Measurements from ENCODE around the gene CAPZB.

The CAPZB gene

DNA sequence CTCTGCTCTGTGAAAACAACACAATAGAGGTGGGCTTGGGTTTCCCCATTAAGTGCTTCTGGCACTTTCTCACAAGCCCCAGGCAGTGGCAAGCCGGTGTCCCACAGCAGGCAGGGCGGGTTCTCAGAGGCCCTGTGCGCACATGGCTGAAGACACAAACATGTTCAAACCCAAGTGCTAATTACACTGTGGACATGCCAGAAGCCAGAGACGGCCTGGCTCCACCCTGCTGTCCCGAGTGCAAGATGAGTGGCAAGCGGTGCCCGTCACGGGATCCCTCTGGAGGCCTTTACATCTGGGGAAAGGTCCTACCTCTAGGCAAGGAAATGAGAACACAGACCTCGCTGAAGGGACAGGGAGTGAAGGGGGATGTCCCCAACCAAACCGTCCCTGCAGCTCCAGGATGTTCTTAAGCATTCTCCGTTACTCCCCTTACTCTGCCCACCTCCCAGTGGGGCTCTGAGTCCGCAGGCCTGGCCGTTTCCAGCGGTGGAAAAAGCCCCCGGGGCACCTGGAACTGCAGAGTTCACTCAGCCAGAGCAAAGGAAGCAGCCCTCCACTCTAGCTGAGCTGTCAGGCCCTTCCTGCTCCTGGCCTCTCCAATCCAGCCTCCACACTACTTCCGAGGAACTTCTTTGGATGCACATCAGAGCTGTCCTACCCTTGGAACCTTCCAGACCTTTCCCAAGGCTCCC lies 115.8 kb downstream of the CAPZB start:
- ATAC-seq (replicated peaks) (no peak), DNase-seq (no peak)
- Mint-ChIP-seq H3K4me3 (no peak overlapping the region), H3K36me3 (ENCODE audit: insufficient read depth) (peaks cover 32% of the 10 kb centered on the region), H3K4me1 (ENCODE audit: low read depth in 2 of 2) (peaks cover 26 to 33% of the 10 kb centered on the region in 2 donors), H3K27me3 (no peaks in the 10 kb centered on the region), H3K9me3 (no peaks in the 10 kb centered on the region), H3K27ac (peak overlapping the region in 1 of 2 donors; percentile 87)

DNA sequence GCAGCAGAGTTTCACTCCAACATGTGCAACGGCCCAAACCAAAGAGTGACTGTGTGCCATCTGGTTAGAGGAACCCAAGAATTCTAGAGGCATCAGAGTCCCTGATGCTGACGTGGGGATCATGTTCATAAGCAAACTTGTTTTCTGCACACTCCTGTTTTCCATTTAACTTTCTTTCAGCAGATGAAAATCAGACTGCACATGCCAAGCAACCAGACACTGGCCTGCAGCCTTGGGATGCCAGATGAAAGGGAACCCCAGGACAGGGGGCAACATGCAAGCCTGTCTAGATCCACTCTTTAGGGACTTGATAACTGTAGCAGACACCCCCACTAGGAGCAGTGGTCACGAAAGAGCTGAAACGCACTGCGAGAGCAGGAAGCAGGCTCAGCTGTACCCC lies 116.4 kb downstream of the CAPZB start:
- no peak overlapping the region for H3K4me3 Mint-ChIP-seq
- peaks cover 29% of the 10 kb centered on the region for H3K36me3 Mint-ChIP-seq (ENCODE audit: insufficient read depth)
- H3K27ac Mint-ChIP-seq = peak overlapping the region in 1 of 2 donors; percentile 35
- no peaks in the 10 kb centered on the region for H3K27me3 Mint-ChIP-seq
- peaks cover 30 to 32% of the 10 kb centered on the region in 2 donors for H3K4me1 Mint-ChIP-seq (ENCODE audit: low read depth in 2 of 2)
- DNase-seq = no peak
- ATAC-seq (replicated peaks) = no peak
- H3K9me3 Mint-ChIP-seq = no peaks in the 10 kb centered on the region

DNA sequence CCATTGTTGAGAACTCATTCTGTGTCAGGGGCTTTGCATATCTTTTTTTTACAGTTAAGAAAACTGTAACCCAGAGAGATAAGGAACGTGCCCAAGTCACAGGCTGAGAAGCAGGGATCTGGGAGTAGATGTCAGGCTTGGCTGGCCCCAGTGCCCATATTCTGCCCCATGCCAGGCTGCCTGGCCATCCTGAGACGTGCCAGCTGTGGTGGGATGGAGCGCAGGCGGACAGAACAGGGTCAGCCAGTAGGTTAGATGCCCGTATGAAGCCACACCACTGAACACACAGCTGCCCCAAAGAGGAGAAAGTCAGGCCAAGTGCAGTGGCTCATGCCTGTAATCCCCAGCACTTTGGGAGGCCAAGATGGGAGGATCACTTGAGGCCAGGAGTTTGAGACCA lies 117.3 kb downstream of the CAPZB start:
- Mint-ChIP-seq H3K36me3 (ENCODE audit: insufficient read depth) (peaks cover 31% of the 10 kb centered on the region), H3K27ac (peak overlapping the region in 1 of 2 donors; percentile 35), H3K4me3 (no peak overlapping the region), H3K27me3 (no peaks in the 10 kb centered on the region), H3K4me1 (ENCODE audit: low read depth in 2 of 2) (peaks cover 29 to 30% of the 10 kb centered on the region in 2 donors), H3K9me3 (no peaks in the 10 kb centered on the region)
- ATAC-seq (replicated peaks) (no peak), DNase-seq (no peak)

DNA sequence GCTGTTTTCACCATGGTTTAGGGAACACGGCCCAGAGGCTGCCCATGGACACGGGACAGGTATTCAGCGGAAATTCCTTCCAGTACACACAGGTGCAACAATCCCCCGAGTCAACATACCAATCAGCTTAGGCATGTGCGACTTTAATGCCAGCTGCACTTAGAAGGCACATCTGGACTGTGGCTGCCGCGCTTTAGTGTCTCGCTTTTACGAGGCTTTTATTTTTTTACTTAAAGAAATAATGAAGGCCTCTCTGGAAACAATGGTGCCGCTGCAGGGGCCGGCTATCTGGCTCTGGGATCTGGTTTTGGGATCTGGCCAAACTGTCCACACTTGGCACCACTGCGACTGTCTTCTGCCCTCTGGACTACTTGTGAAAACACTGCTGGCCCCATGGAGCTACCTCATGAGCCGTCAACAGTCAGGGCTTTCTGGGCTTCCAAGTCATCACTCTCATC lies 117.7 kb downstream of the CAPZB start:
- peaks cover 28 to 30% of the 10 kb centered on the region in 2 donors for H3K4me1 Mint-ChIP-seq (ENCODE audit: low read depth in 2 of 2)
- no peaks in the 10 kb centered on the region for H3K9me3 Mint-ChIP-seq
- no peak for ATAC-seq (replicated peaks)
- DNase-seq = no peak
- H3K27me3 Mint-ChIP-seq = no peaks in the 10 kb centered on the region
- peak overlapping the region in 1 of 2 donors; percentile 41 for H3K27ac Mint-ChIP-seq
- peaks cover 29% of the 10 kb centered on the region for H3K36me3 Mint-ChIP-seq (ENCODE audit: insufficient read depth)
- H3K4me3 Mint-ChIP-seq = no peak overlapping the region

DNA sequence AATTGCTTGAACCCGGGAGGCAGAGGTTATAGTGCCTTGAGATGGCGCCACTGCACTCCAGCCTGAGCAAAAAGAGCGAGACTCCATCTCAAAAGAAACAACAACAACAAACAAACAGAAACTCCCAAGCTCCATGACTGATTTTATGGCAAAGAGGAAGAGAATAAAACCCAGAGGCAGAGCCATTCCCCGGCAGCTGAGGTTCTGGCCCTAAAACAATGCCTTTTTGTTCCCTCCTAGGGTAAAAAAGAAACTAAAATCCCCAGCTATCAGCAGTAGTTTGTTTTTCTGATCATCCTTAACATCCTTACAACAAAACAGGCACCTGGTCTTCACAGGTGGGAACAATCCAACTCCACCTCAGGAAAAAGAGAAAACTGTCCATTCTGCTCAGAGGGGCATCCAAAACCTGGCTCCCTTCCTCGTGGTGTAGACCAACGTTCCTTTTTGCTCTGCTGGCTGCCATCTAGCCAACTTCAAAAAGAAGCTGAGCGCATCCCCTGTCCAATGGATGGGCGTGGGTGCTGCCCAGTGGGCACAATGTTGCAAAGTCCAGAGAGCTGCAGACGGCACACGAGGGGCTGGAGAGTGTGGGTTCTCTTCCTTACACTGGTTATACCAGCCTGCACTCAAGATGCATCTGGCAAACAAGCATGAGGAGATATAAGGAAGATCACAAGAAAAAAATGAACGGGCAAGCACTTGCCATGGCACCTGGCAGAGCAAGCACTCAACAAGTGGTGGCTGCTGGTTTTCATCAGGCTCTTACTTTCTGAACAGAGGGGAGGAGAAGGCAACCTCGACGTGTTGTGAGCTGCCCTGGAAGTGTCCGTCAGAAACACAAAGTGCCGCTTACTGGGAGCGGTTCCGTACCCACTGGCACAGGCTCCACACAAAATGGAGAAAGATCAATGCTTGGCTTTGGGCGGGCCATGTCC lies 118.5 kb downstream of the CAPZB start:
- Mint-ChIP-seq H3K4me3 (no peak overlapping the region), H3K9me3 (no peaks in the 10 kb centered on the region), H3K36me3 (ENCODE audit: insufficient read depth) (peaks cover 29% of the 10 kb centered on the region), H3K27ac (peak overlapping the region; percentile 28 to 41), H3K4me1 (ENCODE audit: low read depth in 2 of 2) (peaks cover 28 to 30% of the 10 kb centered on the region in 2 donors), H3K27me3 (no peaks in the 10 kb centered on the region)
- ATAC-seq (replicated peaks) (no peak), DNase-seq (no peak)

DNA sequence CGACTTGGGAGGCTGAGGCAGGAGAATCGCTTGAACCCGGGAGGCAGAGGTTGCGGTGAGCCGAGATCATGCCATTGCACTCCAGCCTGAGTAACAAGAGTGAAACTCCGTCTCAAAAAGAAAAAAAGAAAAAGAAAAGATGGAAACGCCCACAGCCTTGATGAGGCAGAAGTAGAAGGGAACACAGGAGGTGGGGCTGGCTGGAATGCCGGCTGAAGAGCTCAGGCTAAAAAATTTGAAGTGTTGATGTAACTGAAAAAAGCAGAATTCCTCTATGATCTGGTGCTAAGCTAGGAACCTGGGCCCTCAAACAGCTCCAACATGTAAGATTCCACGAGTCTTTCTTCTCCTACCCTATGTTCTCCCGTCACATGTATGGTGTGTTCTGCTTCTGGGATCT lies 119.6 kb downstream of the CAPZB start:
- DNase-seq = no peak
- H3K4me1 Mint-ChIP-seq (ENCODE audit: low read depth in 2 of 2) = peaks cover 31 to 41% of the 10 kb centered on the region in 2 donors
- H3K27me3 Mint-ChIP-seq = no peaks in the 10 kb centered on the region
- H3K36me3 Mint-ChIP-seq (ENCODE audit: insufficient read depth) = peaks cover 26% of the 10 kb centered on the region
- no peak for ATAC-seq (replicated peaks)
- H3K4me3 Mint-ChIP-seq = no peak overlapping the region
- H3K27ac Mint-ChIP-seq = peak overlapping the region in 1 of 2 donors; percentile 41
- no peaks in the 10 kb centered on the region for H3K9me3 Mint-ChIP-seq

DNA sequence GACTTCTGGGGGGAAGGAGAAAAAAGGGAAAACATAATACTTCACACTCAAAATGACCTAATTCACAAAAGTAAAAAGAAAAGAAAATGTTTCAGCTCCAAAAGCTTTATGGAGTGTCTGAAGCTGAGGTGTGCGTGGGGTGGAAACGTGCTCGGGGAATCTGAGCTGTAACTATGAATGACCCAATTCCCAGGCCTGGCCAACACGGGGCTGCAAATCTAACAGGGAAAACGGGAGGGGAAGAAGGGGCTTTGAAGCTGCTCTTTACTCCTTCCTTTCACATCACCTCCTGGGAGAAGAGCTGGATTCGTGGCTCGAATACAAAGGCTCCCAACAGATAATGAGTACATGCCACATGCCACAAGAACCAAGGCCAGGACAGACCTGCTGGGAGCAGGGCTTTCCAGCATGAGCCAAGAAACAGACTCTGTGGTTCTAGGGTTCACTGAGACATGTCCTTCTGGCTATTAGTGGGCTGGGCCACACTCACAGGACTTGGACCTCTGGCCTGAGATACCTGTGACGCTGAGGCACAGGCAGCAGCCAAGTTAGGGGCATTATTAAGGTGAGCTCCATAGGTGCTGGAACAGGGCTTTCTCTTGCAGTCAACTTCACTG lies 121.7 kb downstream of the CAPZB start:
- DNase-seq = no peak
- no peak for ATAC-seq (replicated peaks)
- no peaks in the 10 kb centered on the region for H3K27me3 Mint-ChIP-seq
- peaks cover 24 to 38% of the 10 kb centered on the region in 2 donors for H3K4me1 Mint-ChIP-seq (ENCODE audit: low read depth in 2 of 2)
- H3K9me3 Mint-ChIP-seq = no peaks in the 10 kb centered on the region
- H3K27ac Mint-ChIP-seq = peak overlapping the region in 1 of 2 donors; percentile 66
- peaks cover 20% of the 10 kb centered on the region for H3K36me3 Mint-ChIP-seq (ENCODE audit: insufficient read depth)
- no peak overlapping the region for H3K4me3 Mint-ChIP-seq

DNA sequence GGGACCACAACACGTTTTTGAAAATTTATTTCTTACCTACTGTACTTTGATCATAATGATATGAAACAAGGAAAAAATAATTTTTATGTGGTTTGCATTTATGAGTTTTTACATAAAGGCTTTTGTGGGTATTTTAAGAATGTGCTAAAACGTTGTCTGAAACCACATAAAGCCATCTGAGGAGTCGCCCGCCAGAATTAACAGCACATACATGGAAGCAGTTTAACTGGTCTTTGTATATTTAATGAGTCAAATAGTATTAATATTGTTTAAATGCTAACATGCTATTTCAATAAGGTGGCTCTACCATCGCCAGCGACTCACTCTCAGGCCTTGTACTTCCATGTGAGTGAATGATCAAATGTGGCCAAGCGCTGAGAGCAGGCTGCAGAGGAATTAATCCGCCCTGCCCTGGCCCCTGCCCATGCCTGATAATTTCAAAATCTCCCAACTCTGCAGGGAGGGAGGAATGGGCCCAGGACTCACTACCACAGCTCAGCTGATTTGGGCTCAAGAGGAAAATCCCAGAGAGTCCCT lies 123.7 kb downstream of the CAPZB start:
- ATAC-seq (replicated peaks) (no peak), DNase-seq (no peak)
- Mint-ChIP-seq H3K27ac (no peak overlapping the region), H3K27me3 (no peaks in the 10 kb centered on the region), H3K4me3 (no peak overlapping the region), H3K9me3 (no peaks in the 10 kb centered on the region), H3K36me3 (ENCODE audit: insufficient read depth) (peaks cover 26% of the 10 kb centered on the region), H3K4me1 (ENCODE audit: low read depth in 2 of 2) (peaks cover 20 to 32% of the 10 kb centered on the region in 2 donors)

DNA sequence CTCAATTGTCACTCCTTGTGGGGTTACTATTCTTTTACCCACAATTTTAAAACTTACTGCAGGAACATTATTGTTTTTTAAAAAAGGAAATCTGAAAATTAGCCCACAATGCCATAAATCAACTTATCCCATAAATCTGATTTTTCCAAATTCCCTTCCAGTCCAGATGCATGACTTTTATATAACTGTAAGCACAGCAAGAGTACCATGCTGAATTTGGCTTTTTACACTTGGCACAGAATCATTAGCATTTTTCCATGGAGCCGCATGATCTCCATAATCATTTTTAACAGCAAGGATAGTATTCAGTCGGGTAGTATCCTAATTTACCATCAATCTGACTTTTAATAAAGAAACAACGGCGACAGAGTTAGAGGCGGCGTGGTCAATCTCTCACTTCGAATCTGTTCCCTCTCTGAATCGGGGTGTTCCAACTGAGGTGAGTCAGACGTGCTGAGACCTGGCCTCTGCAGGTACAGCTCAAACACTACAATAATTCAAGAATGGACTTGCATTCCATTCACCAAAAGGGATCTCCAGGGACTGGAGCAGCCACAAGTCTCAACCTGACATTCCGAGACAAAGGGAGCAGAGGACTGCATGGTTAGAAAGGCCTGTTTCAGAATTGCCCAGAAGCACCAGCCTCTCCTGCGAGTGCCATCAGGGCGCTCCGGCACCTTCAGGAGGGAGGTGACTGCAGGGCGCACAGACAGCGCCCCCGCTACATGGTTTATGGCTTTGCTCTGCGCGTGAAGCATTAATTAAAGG lies 124.3 kb downstream of the CAPZB start:
- peaks cover 30% of the 10 kb centered on the region for H3K36me3 Mint-ChIP-seq (ENCODE audit: insufficient read depth)
- DNase-seq (no peak), ATAC-seq (replicated peaks) (no peak)
- H3K9me3 Mint-ChIP-seq = no peaks in the 10 kb centered on the region
- H3K27ac Mint-ChIP-seq = peak overlapping the region; percentile 41 to 62
- H3K27me3 Mint-ChIP-seq = no peaks in the 10 kb centered on the region
- peaks cover 20 to 31% of the 10 kb centered on the region in 2 donors for H3K4me1 Mint-ChIP-seq (ENCODE audit: low read depth in 2 of 2)
- no peak overlapping the region for H3K4me3 Mint-ChIP-seq

DNA sequence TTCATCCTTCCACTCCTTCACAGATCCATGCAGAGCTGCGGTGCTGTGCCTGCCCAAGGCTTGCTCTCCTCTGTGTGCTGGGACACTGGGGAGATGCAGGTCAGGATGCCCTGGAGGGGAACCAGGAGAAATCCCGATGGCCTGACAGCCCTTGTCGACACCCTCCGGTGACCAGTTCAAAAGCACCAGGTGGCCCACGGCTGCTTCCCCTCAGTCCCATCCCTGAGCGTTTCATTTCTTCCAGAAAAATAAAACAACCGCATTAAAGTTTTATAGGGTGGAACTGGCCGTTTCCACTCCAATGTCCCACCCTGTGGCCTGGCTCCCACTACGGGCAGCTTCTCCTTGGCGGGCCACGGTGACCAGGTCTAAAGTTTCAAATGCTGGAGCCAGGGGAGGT lies 124.9 kb downstream of the CAPZB start:
- Mint-ChIP-seq H3K9me3 (no peaks in the 10 kb centered on the region), H3K4me1 (ENCODE audit: low read depth in 2 of 2) (peaks cover 18 to 25% of the 10 kb centered on the region in 2 donors), H3K27ac (peak overlapping the region; percentile 62 to 77), H3K27me3 (no peaks in the 10 kb centered on the region), H3K36me3 (ENCODE audit: insufficient read depth) (peaks cover 31% of the 10 kb centered on the region), H3K4me3 (no peak overlapping the region)
- DNase-seq = no peak
- no peak for ATAC-seq (replicated peaks)

DNA sequence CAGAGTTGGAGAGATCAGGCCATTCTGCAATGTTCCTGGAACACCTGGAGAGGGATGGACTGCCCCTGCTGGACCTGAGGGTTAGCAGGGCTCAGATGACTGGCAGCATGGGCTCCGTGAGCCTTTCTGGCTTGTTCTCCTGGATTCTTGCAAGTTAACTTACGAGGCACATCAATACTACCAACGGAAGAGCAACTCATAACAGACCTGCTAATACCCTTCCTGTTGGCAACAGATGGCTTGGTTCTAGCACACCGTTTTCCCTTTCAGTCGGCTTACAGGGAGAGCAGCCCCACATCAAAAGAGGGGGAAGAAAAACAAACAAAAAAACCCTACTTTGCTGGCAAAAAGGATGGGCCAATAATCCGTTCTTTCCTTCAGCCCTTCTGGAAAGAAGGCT lies 125.3 kb downstream of the CAPZB start:
- H3K27ac Mint-ChIP-seq = peak overlapping the region; percentile 58 to 77
- H3K4me3 Mint-ChIP-seq = no peak overlapping the region
- H3K36me3 Mint-ChIP-seq (ENCODE audit: insufficient read depth) = peaks cover 31% of the 10 kb centered on the region
- DNase-seq = no peak
- H3K9me3 Mint-ChIP-seq = no peaks in the 10 kb centered on the region
- H3K4me1 Mint-ChIP-seq (ENCODE audit: low read depth in 2 of 2) = peaks cover 16 to 21% of the 10 kb centered on the region in 2 donors
- H3K27me3 Mint-ChIP-seq = no peaks in the 10 kb centered on the region
- no peak for ATAC-seq (replicated peaks)

DNA sequence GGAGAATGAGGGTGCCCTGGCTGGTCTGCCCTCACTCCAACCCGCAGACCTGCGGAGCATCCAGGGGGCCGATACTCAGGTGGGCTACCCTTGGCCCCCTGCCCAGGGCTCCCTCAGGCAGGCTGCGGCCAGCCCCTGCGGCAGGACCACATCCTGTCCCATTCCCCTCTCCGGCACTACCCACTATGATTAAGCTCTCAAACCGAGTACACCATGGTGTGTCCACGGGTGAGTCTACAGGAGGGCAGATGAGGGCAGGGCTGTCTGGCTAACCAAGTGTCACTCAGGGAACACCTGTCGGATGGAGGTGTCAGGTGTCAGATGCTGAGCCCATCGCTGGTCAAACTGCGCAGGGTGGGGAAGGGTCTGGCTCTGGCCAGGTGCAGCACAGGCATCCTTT lies 126.0 kb downstream of the CAPZB start:
- Mint-ChIP-seq H3K27me3 (no peaks in the 10 kb centered on the region), H3K36me3 (ENCODE audit: insufficient read depth) (peaks cover 34% of the 10 kb centered on the region), H3K4me1 (ENCODE audit: low read depth in 2 of 2) (peaks cover 12 to 18% of the 10 kb centered on the region in 2 donors), H3K4me3 (no peak overlapping the region), H3K9me3 (no peaks in the 10 kb centered on the region), H3K27ac (peak overlapping the region; percentile 58 to 77)
- ATAC-seq (replicated peaks) = no peak
- DNase-seq = no peak

Data from effector memory CD8-positive, alpha-beta T cell (primary cell).